Ovary (tissue), 3 donors: ENCODE measurements around the gene CYREN.

Experiments
- CTCF ChIP-seq, 3 donors: fragments of 450-650 bp in 2 of 3; fragments of 200-600 bp in 1 of 3; IDR thresholded peaks; one replicate each; pipeline versions ENCODE4 v1.5.1 to v1.8.0; 2016 to 2022; ENCODE audit warnings: antibody characterized with exemption in 3 of 3, mild to moderate bottlenecking in 1 of 3
- EP300 ChIP-seq: sonication (generic); formaldehyde crosslinking; IDR thresholded peaks from one replicate; pipeline ENCODE4 v1.6.1; 2017; ENCODE audit warnings: antibody characterized with exemption
- POLR2A ChIP-seq: fragments of 450-650 bp; IDR thresholded peaks from one replicate; pipeline ENCODE4 v1.6.1; 2017; ENCODE audit warnings: antibody characterized with exemption, mild to moderate bottlenecking, moderate library complexity
- donor health status: DM: no; HTN: no; CAD: no.

GRCh38 chr7:135160098-135160857 is 10.2 kb downstream of the CYREN start:
- TF ChIP-seq CTCF (IDR thresholded peaks at IDR 0.05) (no peak), EP300 (no peak), POLR2A (no peak)
